AG10803 (cell line): ENCODE data around the gene CAPN10.

Source experiments
- DNase-seq: peaks from one replicate; pipeline ENCODE4 v3.0.0; 2010; ENCODE audit warnings: low read depth
- H3K4me3 ChIP-seq: 2 replicates; pipeline ENCODE4 v1.5.1; 2011; ENCODE audit warnings: mild to moderate bottlenecking, low read length, control low read depth
- CTCF ChIP-seq: conservative IDR thresholded peaks from 2 replicates; pipeline ENCODE4 v1.5.1; 2011; ENCODE audit warnings: mild to moderate bottlenecking, low read length, control low read depth, inconsistent platforms

Gene CAPN10

GRCh38 chr2:240578110-240578450 is 8.5 kb upstream of the CAPN10 start:
- no peak for DNase-seq
- H3K4me3 ChIP-seq = no peak overlapping the region
- no peak for TF ChIP-seq CTCF

- DNase-seq = no peak
- TF ChIP-seq CTCF = no peak
- H3K4me3 ChIP-seq = no peak overlapping the region
These were observed 8.0 kb upstream of the CAPN10 start for GRCh38 chr2:240578488-240578887.

GRCh38 chr2:240579071-240579762 is 7.3 kb upstream of the CAPN10 start:
- no peak for DNase-seq
- H3K4me3 ChIP-seq = no peak overlapping the region
- TF ChIP-seq CTCF = no peak

GRCh38 chr2:240579771-240580614 is 6.5 kb upstream of the CAPN10 start:
- no peak overlapping the region; the same call in 1 of the 2 replicates for H3K4me3 ChIP-seq
- TF ChIP-seq CTCF = peak; percentile 10
- DNase-seq = peak; percentile 94

- H3K4me3 ChIP-seq = no peak overlapping the region
- no peak for DNase-seq
- no peak for TF ChIP-seq CTCF
These were observed 4.7 kb upstream of the CAPN10 start for GRCh38 chr2:240581811-240582210.

- H3K4me3 ChIP-seq = no peak overlapping the region
- DNase-seq = no peak
- no peak for TF ChIP-seq CTCF
These were observed 3.8 kb upstream of the CAPN10 start for GRCh38 chr2:240582781-240583180.

- DNase-seq = no peak
- H3K4me3 ChIP-seq = no peak overlapping the region
- no peak for TF ChIP-seq CTCF
These were observed 2.8 kb upstream of the CAPN10 start for GRCh38 chr2:240583774-240584173.
